A549 (cell line): ENCODE measurements around the gene C10orf105. TPM values are rescaled to one million over a fixed set of nuclear protein-coding genes. Genes with fewer than 3 reads are reported as not detected.

Experiments
- ATAC-seq, 2 experiments: fragments of 200-7000 bp in 1 of 2; fragments of >200 bp in 1 of 2; cut with Nextera tagmentation in 1 of 2; cut with Tn5 transposase in 1 of 2; 3 replicates each; pipeline versions ENCODE4 v1.8.0 to v1.9.1; 2018 to 2020; ENCODE audit warnings: mild to moderate bottlenecking in 1 of 2, moderate library complexity in 1 of 2
- CTCF ChIA-PET: fragments of 300-600 bp; sonication (Branson Sonifier 250); formaldehyde crosslinking; extraction: SDS; loops from one replicate; lab custom pipeline; 2021; ENCODE audit warnings: antibody characterized with exemption, inconsistent platforms; lab: Yijun Ruan, JAX
- POLR2A ChIA-PET: fragments of 350-600 bp; formaldehyde crosslinking; extraction: SDS; loops from one replicate; lab custom pipeline; 2021; ENCODE audit warnings: antibody characterized with exemption, inconsistent platforms; lab: Yijun Ruan, JAX
- DNase-seq, 2 experiments: peaks; one replicate each; pipeline versions ENCODE4 v3.0.0 to v3.0.0-alpha.2; 2011 to 2016; ENCODE audit warnings: low read depth in 1 of 2, low spot score in 1 of 2
- FAIRE-seq: peaks from 2 replicates; lab custom pipeline; 2011; peaks lifted over from hg19 to GRCh38; lab: Jason Lieb, UNC
- H3K27ac ChIP-seq, 2 experiments: fragments of >200 bp; sonication (Bioruptor Twin); formaldehyde crosslinking; 3 replicates each; pipeline ENCODE4 v1.5.1; 2016 to 2017
- H3K4me1 ChIP-seq: fragments of >200 bp; sonication (Bioruptor Twin); formaldehyde crosslinking; 3 replicates; pipeline ENCODE4 v1.6.1; 2016
- H3K4me2 ChIP-seq: fragments of >200 bp; sonication (Bioruptor Twin); formaldehyde crosslinking; 3 replicates; pipeline ENCODE4 v1.6.1; 2016
- H3K4me3 ChIP-seq: fragments of >200 bp; sonication (Bioruptor Twin); formaldehyde crosslinking; 3 replicates; pipeline ENCODE4 v1.5.1; 2016
- H3K9me3 ChIP-seq: fragments of >200 bp; sonication (Bioruptor Twin); formaldehyde crosslinking; 3 replicates; pipeline ENCODE4 v1.6.1; 2016
- BHLHE40 ChIP-seq: IDR thresholded peaks from 2 replicates; pipeline ENCODE4 v1.6.1; 2012; ENCODE audit warnings: low read depth, low read length, inconsistent platforms
- CTCF ChIP-seq: fragments of >200 bp; sonication (Bioruptor Twin); formaldehyde crosslinking; IDR thresholded peaks from 3 replicates; pipeline ENCODE4 v1.5.1; 2016
- E2F6 ChIP-seq: IDR thresholded peaks from 2 replicates; pipeline ENCODE4 v1.6.1; 2012; ENCODE audit warnings: low read depth, borderline replicate concordance
- EHF ChIP-seq: fragments of 250-450 bp; sonication (Bioruptor Pico); IDR thresholded peaks from 2 replicates; pipeline ENCODE4 v1.5.0; 2020; ENCODE audit warnings: mild to moderate bottlenecking
- GATA3 ChIP-seq: IDR thresholded peaks from 2 replicates; pipeline ENCODE4 v1.6.1; 2012; ENCODE audit warnings: borderline replicate concordance
- HMGXB4 ChIP-seq: fragments of 250-450 bp; sonication (Bioruptor Pico); IDR thresholded peaks from 2 replicates; pipeline ENCODE4 v1.5.0; 2021; ENCODE audit warnings: mild to moderate bottlenecking, moderate library complexity, borderline replicate concordance
- JUNB ChIP-seq: fragments of >200 bp; sonication (Bioruptor Twin); formaldehyde crosslinking; IDR thresholded peaks from 2 replicates; pipeline ENCODE4 v1.6.1; 2016
- MAFK ChIP-seq: fragments of 450-650 bp; IDR thresholded peaks from 2 replicates; pipeline ENCODE4 v1.6.1; 2014; ENCODE audit not compliant: partially characterized antibody
- MYC ChIP-seq: IDR thresholded peaks from 2 replicates; pipeline ENCODE4 v1.6.1; 2012; ENCODE audit warnings: mild to moderate bottlenecking, inconsistent platforms, low read length, improper control_type of control experiment, borderline replicate concordance
- NPAS2 ChIP-seq: fragments of 250-450 bp; sonication (Bioruptor Pico); IDR thresholded peaks from 2 replicates; pipeline ENCODE4 v1.8.0; 2022; ENCODE audit warnings: mild to moderate bottlenecking, moderate library complexity, borderline replicate concordance
- NR3C1 ChIP-seq: fragments of >200 bp; sonication (Bioruptor Twin); formaldehyde crosslinking; IDR thresholded peaks from 3 replicates; pipeline ENCODE4 v1.6.1; 2017
- PHF8 ChIP-seq: fragments of 200-600 bp; sonication (generic); IDR thresholded peaks from 2 replicates; pipeline ENCODE4 v1.6.1; 2016; ENCODE audit warnings: low read depth, mild to moderate bottlenecking, antibody characterized with exemption, moderate library complexity, borderline replicate concordance
- POLR2AphosphoS2 ChIP-seq: conservative IDR thresholded peaks from 2 replicates; pipeline ENCODE4 v1.6.1; 2012; ENCODE audit warnings: low read length, improper control_type of control experiment, inconsistent platforms
- REST ChIP-seq: fragments of 200-600 bp; sonication (generic); IDR thresholded peaks from 2 replicates; pipeline ENCODE4 v1.6.1; 2016; ENCODE audit warnings: antibody characterized with exemption, mild to moderate bottlenecking, moderate library complexity
- RFX5 ChIP-seq: fragments of 450-650 bp; IDR thresholded peaks from 2 replicates; pipeline ENCODE4 v1.7.1; 2014; ENCODE audit warnings: antibody characterized with exemption, mild to moderate bottlenecking, moderate library complexity
- RNF2 ChIP-seq: fragments of 200-600 bp; sonication (generic); IDR thresholded peaks from 2 replicates; pipeline ENCODE4 v1.6.1; 2016; ENCODE audit warnings: low read depth, mild to moderate bottlenecking, antibody characterized with exemption, moderate library complexity, borderline replicate concordance
- USF2 ChIP-seq: fragments of 450-650 bp; IDR thresholded peaks from 2 replicates; pipeline ENCODE4 v1.6.1; 2014; ENCODE audit warnings: antibody characterized with exemption
- ZSCAN20 ChIP-seq: fragments of 250-450 bp; sonication (Bioruptor Pico); IDR thresholded peaks from 2 replicates; pipeline ENCODE4 v1.8.0; 2022; ENCODE audit warnings: mild to moderate bottlenecking, moderate library complexity
- WGBS: methylation state at CpG from one replicate; pipeline ENCODE4 v1.1.6; 2017; ENCODE audit errors: missing lambda C conversion rate; 5-methylcytosine and 5-hydroxymethylcytosine counted together
- polyA plus RNA-seq, 4 experiments: library from polyadenylated mRNA; depleted of rRNA in 3 of 4; stranded (reverse); fragments of >200 nt; fragmentation: RNase III in 1 of 4; extraction: RNeasy Plus Mini Kit Qiagen cat#74134 plus additional on column Dnase treatment in 1 of 4; gene quantifications; 2 replicates in 3 of 4; 3 replicates in 1 of 4; pipeline ENCODE4 v1.2.3, GENCODE V29; 2011 to 2017

C10orf105 gene
- polyA plus RNA-seq, 2 of the 4 experiments (the other 2 are of a cell fraction) = not detected

- TF ChIP-seq CTCF (no peak), RNF2 (no peak)
- TF ChIP-seq, all 56 proteins: peak for 0
Measured at GRCh38 chr10:71724539-71724938, 5.0 kb upstream of the C10orf105 start (continued).

- no peak overlapping the region for H3K4me3 ChIP-seq
- no peak for TF ChIP-seq POLR2AphosphoS2
- no peak for TF ChIP-seq PHF8
- no peak for TF ChIP-seq RFX5
- no peak for TF ChIP-seq MAFK
- no peak for TF ChIP-seq MYC
- TF ChIP-seq JUNB = no peak
- no peak for TF ChIP-seq USF2
- TF ChIP-seq EHF (CRISPR knock-in tag) = no peak
- TF ChIP-seq NR3C1 = no peak
- no peak for TF ChIP-seq BHLHE40
- TF ChIP-seq NPAS2 (CRISPR knock-in tag) = no peak
- no peak for TF ChIP-seq GATA3
- H3K4me1 ChIP-seq = peaks cover 19% of the 10 kb centered on the region
- FAIRE-seq = no peak
- WGBS = 79% methylated on average over 11 of the region's 11 CpGs
- no peak for ATAC-seq
- CTCF ChIA-PET = interaction anchor here (1.4 to 6.1 kb wide), 4 partner anchors 16 to 345 kb away, joined by 3 to 31 read pairs (median 14); partner anchors contain the start of gene VSIR
- POLR2A ChIA-PET = no interaction called here
- H3K4me2 ChIP-seq = no peak overlapping the region
- peak overlapping the region in 1 of 2 experiments; percentile 27; a peak in 1 of 6 replicates for H3K27ac ChIP-seq
- no peaks in the 10 kb centered on the region for H3K9me3 ChIP-seq
- no peak for DNase-seq
Measured at GRCh38 chr10:71723311-71723710, 3.7 kb upstream of the C10orf105 start.

GRCh38 chr10:71722849-71723248 lies 3.3 kb upstream of the C10orf105 start:
- no peaks in the 10 kb centered on the region for H3K9me3 ChIP-seq
- ATAC-seq (no peak), FAIRE-seq (no peak), DNase-seq (no peak)
- no peak overlapping the region for H3K4me2 ChIP-seq
- peak overlapping the region in 1 of 2 experiments; percentile 27; a peak in 1 of 6 replicates for H3K27ac ChIP-seq
- peaks cover 15% of the 10 kb centered on the region for H3K4me1 ChIP-seq
- no peak overlapping the region for H3K4me3 ChIP-seq
- ChIA-PET CTCF (interaction anchor here (1.1 to 4.1 kb wide), 4 partner anchors 16 to 345 kb away, joined by 3 to 24 read pairs (median 4); no protein-coding TSS in a partner anchor), POLR2A (no interaction called here)
- 60% methylated on average over 1 of the region's 1 CpG for WGBS
- TF ChIP-seq ZSCAN20 (CRISPR knock-in tag) (no peak), USF2 (no peak), HMGXB4 (CRISPR knock-in tag) (no peak), RNF2 (no peak), REST (no peak), E2F6 (no peak), RFX5 (no peak)
